NCI-H2029 (cell line): ENCODE data around the gene TSPY1.
"Not testable (repeated sequence)": the region's sequence is repeated elsewhere in the genome, so short reads cannot be mapped to it uniquely, and the experiment has no call there.

Experiments
- DNase-seq: peaks from one replicate; lab custom pipeline; 2025; lab: John Stamatoyannopoulos, UW

TSPY1 gene

GRCh38 chrY:9466655-9467054 lies at the start of gene TSPY1:
TSS of gene TSPY1 (plus strand) at chrY:9466955. CDS start at chrY:9467001, 46 bp downstream.
- not testable (repeated sequence) for DNase-seq

- not testable (repeated sequence) for DNase-seq
Measured at GRCh38 chrY:9486967-9487366, 20.2 kb downstream of the TSPY1 start, which contains the start of gene TSPY9. TSS of gene TSPY9 (plus strand) at chrY:9487267. CDS start at chrY:9487313, 46 bp downstream.

- DNase-seq: not testable (repeated sequence)
Measured at GRCh38 chrY:9504396-9504795, 37.6 kb downstream of the TSPY1 start.

- not testable (repeated sequence) for DNase-seq
Measured at GRCh38 chrY:9516287-9516686, 49.5 kb downstream of the TSPY1 start.
